GM12878 (cell line): Measurements from ENCODE around the gene MICAL3. TPM values are rescaled to one million over a fixed set of nuclear protein-coding genes. Genes with fewer than 3 reads are reported as not detected.

Experiments
- ATAC-seq: fragments of 200-7000 bp; cut with Tn5 transposase; 3 replicates; pipeline ENCODE4 v1.9.1; 2020; ENCODE audit warnings: mild to moderate bottlenecking, moderate library complexity
- BruUV-seq: library from RNA; stranded (reverse); fragments of 400-500 nt; replicated peaks from 2 replicates; lab custom pipeline; 2021; lab: Mats Ljungman, UMichigan
- CTCF ChIA-PET: fragments of 300-600 bp; sonication (Branson Sonifier 250); formaldehyde crosslinking; extraction: SDS; loops from one replicate; lab custom pipeline; 2021; ENCODE audit warnings: inconsistent platforms; lab: Yijun Ruan, JAX
- POLR2A ChIA-PET: fragments of 350-600 bp; formaldehyde crosslinking; extraction: SDS; loops from one replicate; lab custom pipeline; 2021; ENCODE audit warnings: inconsistent platforms; lab: Charles Lee
- RAD21 ChIA-PET: fragments of 300-600 bp; sonication (Branson Sonifier 250); formaldehyde crosslinking; loops from one replicate; lab custom pipeline; 2023; ENCODE audit warnings: antibody characterized with exemption; ENCODE audit not compliant: unreplicated experiment; lab: Charles Lee
- SMC1A ChIA-PET: fragments of 300-600 bp; sonication (Branson Sonifier 250); formaldehyde crosslinking; loops from one replicate; lab custom pipeline; 2023; ENCODE audit not compliant: unreplicated experiment, uncharacterized antibody; lab: Charles Lee
- DNase-seq: peaks from one replicate; pipeline ENCODE4 v3.0.0-alpha.2; 2011; ENCODE audit warnings: low read depth, low spot score
- FAIRE-seq: peaks from 3 replicates; lab custom pipeline; 2011; peaks lifted over from hg19 to GRCh38; lab: Jason Lieb, UNC
- H2AFZ ChIP-seq: 2 replicates; pipeline ENCODE4 v1.6.0; 2011; ENCODE audit warnings: low read depth, low read length, control low read depth; ENCODE audit not compliant: control insufficient read depth
- H3K27ac ChIP-seq: 2 replicates; pipeline ENCODE4 v1.5.1; 2011; ENCODE audit warnings: control low read depth; ENCODE audit not compliant: control insufficient read depth, insufficient read depth
- H3K27me3 ChIP-seq, 2 experiments: replicated peaks in 1 of 2; 2 replicates each; pipeline versions ENCODE4 v1.6.0 to v1.6.1; 2011; ENCODE audit warnings: low read length in 1 of 2; ENCODE audit not compliant: control insufficient read depth in 2 of 2, insufficient read depth in 2 of 2
- H3K36me3 ChIP-seq, 2 experiments: 2 replicates each; pipeline ENCODE4 v1.5.1; 2011; ENCODE audit warnings: low read length in 1 of 2; ENCODE audit not compliant: control insufficient read depth in 2 of 2, insufficient read depth in 2 of 2
- H3K4me1 ChIP-seq: 2 replicates; pipeline ENCODE4 v1.6.1; 2011; ENCODE audit warnings: mild to moderate bottlenecking, low read length, moderate library complexity, mixed read lengths; ENCODE audit not compliant: control insufficient read depth, insufficient read depth
- H3K4me2 ChIP-seq: 2 replicates; pipeline ENCODE4 v1.6.0; 2011; ENCODE audit warnings: control low read depth; ENCODE audit not compliant: control insufficient read depth, insufficient read depth
- H3K4me3 ChIP-seq: fragments of 200-600 bp; sonication (generic); 2 replicates; pipeline ENCODE4 v1.5.1; 2016
- H3K79me2 ChIP-seq: 2 replicates; pipeline ENCODE4 v1.6.0; 2011; ENCODE audit warnings: low read length; ENCODE audit not compliant: control insufficient read depth, insufficient read depth
- H3K9ac ChIP-seq: 2 replicates; pipeline ENCODE4 v1.8.0; 2011; ENCODE audit warnings: low read length, control low read depth, mixed read lengths; ENCODE audit not compliant: control insufficient read depth, insufficient read depth
- H3K9me3 ChIP-seq: replicated peaks from 3 replicates; pipeline ENCODE4 v1.5.1; 2011; ENCODE audit warnings: mild to moderate bottlenecking, low read length; ENCODE audit not compliant: control insufficient read depth, insufficient read depth
- H4K20me1 ChIP-seq: 2 replicates; pipeline ENCODE4 v1.6.0; 2011; ENCODE audit not compliant: control insufficient read depth, insufficient read depth
- BHLHE40 ChIP-seq, 2 experiments: fragments of 450-650 bp in 1 of 2; IDR thresholded peaks; 2 replicates each; pipeline ENCODE4 v1.6.1; 2011 to 2017; ENCODE audit warnings: low read depth in 2 of 2, borderline replicate concordance in 1 of 2, improper control_type of control experiment in 1 of 2, low read length in 1 of 2, mild to moderate bottlenecking in 1 of 2
- CREM ChIP-seq: IDR thresholded peaks from 2 replicates; pipeline ENCODE4 v1.6.1; 2014; ENCODE audit warnings: antibody characterized with exemption, low read depth
- JUNB ChIP-seq: IDR thresholded peaks from 2 replicates; pipeline ENCODE4 v1.6.1; 2016; ENCODE audit warnings: antibody characterized with exemption, mild to moderate bottlenecking
- MEF2A ChIP-seq: IDR thresholded peaks from 2 replicates; pipeline ENCODE4 v1.6.1; 2011; ENCODE audit warnings: low read depth, mild to moderate bottlenecking, low read length, moderate library complexity; ENCODE audit not compliant: insufficient read depth
- NFIC ChIP-seq: IDR thresholded peaks from 2 replicates; pipeline ENCODE4 v1.6.1; 2012; ENCODE audit warnings: low read depth, mild to moderate bottlenecking, inconsistent platforms, low read length, moderate library complexity
- POU2F2 ChIP-seq: IDR thresholded peaks from 3 replicates; pipeline ENCODE4 v1.6.1; 2011; ENCODE audit warnings: low read depth, mild to moderate bottlenecking, low read length, borderline replicate concordance
- SMAD5 ChIP-seq: IDR thresholded peaks from 2 replicates; pipeline ENCODE4 v1.6.1; 2016; ENCODE audit warnings: antibody characterized with exemption, low read depth
- SRF ChIP-seq, 2 experiments: IDR thresholded peaks; 2 replicates each; pipeline ENCODE4 v1.6.1; 2011; ENCODE audit warnings: low read depth in 2 of 2, low read length in 2 of 2, mild to moderate bottlenecking in 1 of 2, moderate library complexity in 1 of 2
- TCF7 ChIP-seq: IDR thresholded peaks from 2 replicates; pipeline ENCODE4 v1.6.1; 2014; ENCODE audit warnings: antibody characterized with exemption, borderline replicate concordance
- ZNF274 ChIP-seq: IDR thresholded peaks from one replicate; pipeline ENCODE4 v1.8.0; 2011; ENCODE audit not compliant: insufficient read length, insufficient read depth
- ZNF687 ChIP-seq: fragments of 450-650 bp; IDR thresholded peaks from 2 replicates; pipeline ENCODE4 v1.6.1; 2017; ENCODE audit warnings: mild to moderate bottlenecking, moderate library complexity
- WGBS: methylation state at CpG from one replicate; pipeline ENCODE4 v1.1.6; 2016; ENCODE audit warnings: low lambda C conversion rate; ENCODE audit not compliant: insufficient replicate concordance, insufficient coverage; ENCODE audit errors: missing lambda C conversion rate; 5-methylcytosine and 5-hydroxymethylcytosine counted together
- in situ Hi-C: fragments of 300-500 bp; cut with MboI; formaldehyde crosslinking; loops from 9 replicates; pipeline ENCODE4 v1.14.3; 2018; ENCODE audit warnings: mixed read lengths
- intact Hi-C: fragments of 100-400 bp; cut with micrococcal nuclease; formaldehyde crosslinking; loops from one replicate; pipeline ENCODE4 v1.14.2; 2022; ENCODE audit not compliant: unreplicated experiment
- polyA plus RNA-seq, 11 experiments: library from polyadenylated mRNA; depleted of rRNA in 4 of 11; unstranded in 6 of 11; stranded (reverse) in 5 of 11; fragments of >200 nt; fragmentation: Nextera tagmentation in 4 of 11; fragmentation: Illumina TruSeq in 1 of 11; extraction: Ambion mirVana in 4 of 11; extraction: Trizol in 1 of 11; gene quantifications; 1 replicate in 1 of 11; 2 replicates in 10 of 11; pipeline versions ENCODE4 v1.2.1 to v1.2.3, GENCODE V29; 2011 to 2016; ENCODE audit warnings: inconsistent platforms in 2 of 11, missing spikeins in 2 of 11, low read depth in 1 of 11
- total RNA-seq, 4 experiments: library from RNA; depleted of rRNA in 3 of 4; stranded (reverse); fragments of >200 nt in 3 of 4; fragmentation: Illumina TruSeq in 1 of 4; extraction: Trizol in 1 of 4; gene quantifications; 2 replicates each; pipeline versions ENCODE4 v1.2.1 to v1.2.3, GENCODE V29; 2013 to 2021
- TF ChIP-seq, protein P1 (sequence below), 3 experiments: IDR thresholded peaks in 2 of 3; conservative IDR thresholded peaks in 1 of 3; 2 replicates each; pipeline ENCODE4 v1.5.1; 2011; ENCODE audit warnings: low read depth in 3 of 3, low read length in 3 of 3, mild to moderate bottlenecking in 3 of 3, control low read depth in 2 of 3, moderate library complexity in 2 of 3, inconsistent platforms in 1 of 3, mixed read lengths in 1 of 3; ENCODE audit not compliant: control insufficient read depth in 2 of 3, insufficient read depth in 1 of 3; ENCODE audit errors: extremely low read depth in 1 of 3
- TF ChIP-seq, protein P2 (sequence below): fragments of 150-350 bp; IDR thresholded peaks from 2 replicates; pipeline ENCODE4 v1.6.1; 2014; ENCODE audit warnings: mild to moderate bottlenecking, low read depth, low read length

The MICAL3 gene
- total and polyA plus RNA-seq, 10 of the 15 experiments (the other 5 are each of a cell fraction or from before 2014, with no cell fraction given), result 2.6 to 92.2 (median 24.0) TPM

- TF ChIP-seq ZNF687 (no peak), BHLHE40 (IDR thresholded peaks at IDR 0.05; ENCODE audit: borderline replicate concordance in 1 of 2, low read depth in 2 of 2, low read length in 1 of 2) (no peak), ZNF274 (no peak), SMAD5 (no peak), NFIC (no peak), SRF (IDR thresholded peaks at IDR 0.05; ENCODE audit: low read depth in 2 of 2, low read length in 2 of 2) (no peak), TCF7 (no peak), CREM (no peak), JUNB (no peak), POU2F2 (no peak), MEF2A (no peak)
- TF ChIP-seq, protein P1, sequence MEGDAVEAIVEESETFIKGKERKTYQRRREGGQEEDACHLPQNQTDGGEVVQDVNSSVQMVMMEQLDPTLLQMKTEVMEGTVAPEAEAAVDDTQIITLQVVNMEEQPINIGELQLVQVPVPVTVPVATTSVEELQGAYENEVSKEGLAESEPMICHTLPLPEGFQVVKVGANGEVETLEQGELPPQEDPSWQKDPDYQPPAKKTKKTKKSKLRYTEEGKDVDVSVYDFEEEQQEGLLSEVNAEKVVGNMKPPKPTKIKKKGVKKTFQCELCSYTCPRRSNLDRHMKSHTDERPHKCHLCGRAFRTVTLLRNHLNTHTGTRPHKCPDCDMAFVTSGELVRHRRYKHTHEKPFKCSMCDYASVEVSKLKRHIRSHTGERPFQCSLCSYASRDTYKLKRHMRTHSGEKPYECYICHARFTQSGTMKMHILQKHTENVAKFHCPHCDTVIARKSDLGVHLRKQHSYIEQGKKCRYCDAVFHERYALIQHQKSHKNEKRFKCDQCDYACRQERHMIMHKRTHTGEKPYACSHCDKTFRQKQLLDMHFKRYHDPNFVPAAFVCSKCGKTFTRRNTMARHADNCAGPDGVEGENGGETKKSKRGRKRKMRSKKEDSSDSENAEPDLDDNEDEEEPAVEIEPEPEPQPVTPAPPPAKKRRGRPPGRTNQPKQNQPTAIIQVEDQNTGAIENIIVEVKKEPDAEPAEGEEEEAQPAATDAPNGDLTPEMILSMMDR (IDR thresholded peaks at IDR 0.05 in 2 of 3, conservative IDR thresholded peaks at IDR 0.05 in 1 of 3; ENCODE audit: control insufficient read depth in 2 of 3, extremely low read depth in 1 of 3, insufficient read depth in 1 of 3, low read depth in 3 of 3, low read length in 3 of 3), result no peak
- TF ChIP-seq, protein P2, sequence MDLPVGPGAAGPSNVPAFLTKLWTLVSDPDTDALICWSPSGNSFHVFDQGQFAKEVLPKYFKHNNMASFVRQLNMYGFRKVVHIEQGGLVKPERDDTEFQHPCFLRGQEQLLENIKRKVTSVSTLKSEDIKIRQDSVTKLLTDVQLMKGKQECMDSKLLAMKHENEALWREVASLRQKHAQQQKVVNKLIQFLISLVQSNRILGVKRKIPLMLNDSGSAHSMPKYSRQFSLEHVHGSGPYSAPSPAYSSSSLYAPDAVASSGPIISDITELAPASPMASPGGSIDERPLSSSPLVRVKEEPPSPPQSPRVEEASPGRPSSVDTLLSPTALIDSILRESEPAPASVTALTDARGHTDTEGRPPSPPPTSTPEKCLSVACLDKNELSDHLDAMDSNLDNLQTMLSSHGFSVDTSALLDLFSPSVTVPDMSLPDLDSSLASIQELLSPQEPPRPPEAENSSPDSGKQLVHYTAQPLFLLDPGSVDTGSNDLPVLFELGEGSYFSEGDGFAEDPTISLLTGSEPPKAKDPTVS, result no peak
- DNase-seq (no peak), ATAC-seq (no peak), FAIRE-seq (no peak)
- Histone ChIP-seq H3K4me3 (no peak overlapping the region), H3K27ac (no peak overlapping the region), H3K9ac (no peak overlapping the region), H2AFZ (no peak overlapping the region), H3K4me2 (no peak overlapping the region), H3K9me3 (no peaks in the 10 kb centered on the region), H4K20me1 (0 out of 2 replicates have a peak, but pooled peaks cover 4% of the 10 kb centered on the region), H3K27me3 (no peaks in the 10 kb centered on the region), H3K4me1 (peaks cover 32% of the 10 kb centered on the region), H3K79me2 (peaks cover 14% of the 10 kb centered on the region), H3K36me3 (peaks cover 0 to 2% of the 10 kb centered on the region in 2 experiments; a peak in 1 of 4 replicates)
- ChIA-PET CTCF (no interaction called here), POLR2A (no interaction called here), RAD21 (no interaction called here), SMC1A (interaction anchor here (0.9 kb wide), 1 partner anchor 28 kb away, joined by 3 read pairs; no protein-coding TSS in a partner anchor)
- intact Hi-C loops (no loop called here), in situ Hi-C loops (no loop called here)
- no TSS peak for BruUV-seq
- whole genome bisulfite sequencing, result 35% methylated on average over 6 of the region's 7 CpGs
These were observed 108.7 kb downstream of the MICAL3 start for GRCh38 chr22:17915676-17916075.
